ENCODE data around the gene KCNF1.

GRCh38 chr2:10931710-10932255 is 20.0 kb downstream of the KCNF1 start:
- TF ChIP-seq MAX (IDR thresholded peaks at IDR 0.05; ENCODE audit: low read depth, low read length) (no peak), CTCF (IDR thresholded peaks at IDR 0.05; ENCODE audit: low read depth, low read length) (no peak), POLR2A (IDR thresholded peaks at IDR 0.05; ENCODE audit: extremely low read depth, insufficient read length) (no peak)

All from NB4 (cell line).